ENCODE results near the gene HMGN1. TPM values are rescaled to one million over a fixed set of nuclear protein-coding genes. Genes with fewer than 3 reads are reported as not detected.
"Not testable (repeated sequence)": the region's sequence is repeated elsewhere in the genome, so short reads cannot be mapped to it uniquely, and the experiment has no call there.

The HMGN1 gene
- polyA plus RNA-seq (ENCODE audit: insufficient read length in 4 of 4) = 100 to 1,000 TPM; 705 to 732 (median 719) TPM

GRCh38 chr21:39348355-39349210 lies at the start of gene HMGN1:
Gene HMGN1, minus strand, starts transcription at chr21:39349088. Its CDS starts 171 bp downstream, at chr21:39348917.
- peak in 3 of 4 donors; percentile 37 to 78 (median 76) for DNase-seq (ENCODE audit: low read depth in 4 of 4, low spot score in 2 of 4)

GRCh38 chr21:39397646-39398385 lies 48.9 kb upstream of the HMGN1 start:
- DNase-seq (ENCODE audit: low read depth in 4 of 4, low spot score in 2 of 4) = no peak

- no peak for DNase-seq (ENCODE audit: low read depth in 4 of 4, low spot score in 2 of 4)
Observed at GRCh38 chr21:39392981-39393380, 44.1 kb upstream of the HMGN1 start.

- DNase-seq (ENCODE audit: low read depth in 4 of 4, low spot score in 2 of 4) = no peak
Observed at GRCh38 chr21:39390212-39390765, 41.4 kb upstream of the HMGN1 start.

GRCh38 chr21:39388811-39389155 lies 39.9 kb upstream of the HMGN1 start:
- DNase-seq (ENCODE audit: low read depth in 4 of 4, low spot score in 2 of 4) = no peak

GRCh38 chr21:39388038-39388810 lies 39.3 kb upstream of the HMGN1 start:
- peak in 3 of 4 donors; percentile 63 to 69 (median 64) for DNase-seq (ENCODE audit: low read depth in 4 of 4, low spot score in 2 of 4)

- DNase-seq (ENCODE audit: low read depth in 4 of 4, low spot score in 2 of 4) = peak in 3 of 4 donors; percentile 75 to 80 (median 75)
Observed at GRCh38 chr21:39387461-39388037, 38.7 kb upstream of the HMGN1 start.

GRCh38 chr21:39386899-39387298 lies 38.0 kb upstream of the HMGN1 start:
- DNase-seq (ENCODE audit: low read depth in 4 of 4, low spot score in 2 of 4) = no peak

- DNase-seq (ENCODE audit: low read depth in 4 of 4, low spot score in 2 of 4) = no peak
Observed at GRCh38 chr21:39386194-39386593, 37.3 kb upstream of the HMGN1 start.

- DNase-seq (ENCODE audit: low read depth in 4 of 4, low spot score in 2 of 4) = peak in 2 of 4 donors; percentile 64 to 65
Observed at GRCh38 chr21:39385299-39386145, 36.6 kb upstream of the HMGN1 start.

- DNase-seq (ENCODE audit: low read depth in 4 of 4, low spot score in 2 of 4) = no peak
Observed at GRCh38 chr21:39384674-39385298, 35.9 kb upstream of the HMGN1 start.

- not testable (repeated sequence) for DNase-seq (ENCODE audit: low read depth in 4 of 4, low spot score in 2 of 4)
Observed at GRCh38 chr21:39382096-39382495, 33.2 kb upstream of the HMGN1 start.

- DNase-seq (ENCODE audit: low read depth in 4 of 4, low spot score in 2 of 4) = no peak
Observed at GRCh38 chr21:39381009-39381408, 32.1 kb upstream of the HMGN1 start.

GRCh38 chr21:39379986-39380891 lies 31.4 kb upstream of the HMGN1 start:
- peak in 3 of 4 donors; percentile 86 to 89 (median 89) for DNase-seq (ENCODE audit: low read depth in 4 of 4, low spot score in 2 of 4)

- DNase-seq (ENCODE audit: low read depth in 4 of 4, low spot score in 2 of 4) = no peak
Observed at GRCh38 chr21:39377444-39378050, 28.7 kb upstream of the HMGN1 start.

- DNase-seq (ENCODE audit: low read depth in 4 of 4, low spot score in 2 of 4) = no peak
Observed at GRCh38 chr21:39375446-39375845, 26.6 kb upstream of the HMGN1 start.

GRCh38 chr21:39374046-39374445 lies 25.2 kb upstream of the HMGN1 start:
- no peak for DNase-seq (ENCODE audit: low read depth in 4 of 4, low spot score in 2 of 4)

Measured in left renal cortex interstitium (tissue), 4 donors.